HFFc6 (cell line): Measurements from ENCODE around the gene USP6NL. TPM values are rescaled to one million over a fixed set of nuclear protein-coding genes. Genes with fewer than 3 reads are reported as not detected.

Source experiments
- DNase-seq: peaks from one replicate; pipeline ENCODE4 v3.0.0-alpha.2; 2018
- H3K27ac Mint-ChIP-seq: 2 replicates; pipeline ENCODE4 v1.8.0; 2020; ENCODE audit warnings: mild to moderate bottlenecking, mixed read lengths
- H3K27me3 Mint-ChIP-seq: 2 replicates; pipeline ENCODE4 v1.8.0; 2021; ENCODE audit warnings: mild to moderate bottlenecking, moderate library complexity, mixed read lengths; ENCODE audit not compliant: insufficient read depth
- H3K36me3 Mint-ChIP-seq: 2 replicates; pipeline ENCODE4 v1.8.0; 2021; ENCODE audit warnings: low read depth, mixed read lengths
- H3K4me1 Mint-ChIP-seq: 2 replicates; pipeline ENCODE4 v1.8.0; 2020; ENCODE audit warnings: low read depth, mixed read lengths
- H3K4me3 Mint-ChIP-seq: 2 replicates; pipeline ENCODE4 v1.8.0; 2020; ENCODE audit warnings: mild to moderate bottlenecking, moderate library complexity, mixed read lengths
- H3K9me3 Mint-ChIP-seq: 2 replicates; pipeline ENCODE4 v1.8.0; 2020; ENCODE audit warnings: mild to moderate bottlenecking, mixed read lengths
- CTCF ChIP-seq: fragments of 200-600 bp; sonication (generic); IDR thresholded peaks from 2 replicates; pipeline ENCODE4 v1.5.0; 2021; ENCODE audit warnings: antibody characterized with exemption, mild to moderate bottlenecking
- long read RNA-seq: library from polyadenylated mRNA; unstranded; transcript quantifications from one replicate; pipeline ENCODE4 v2.0.0, GENCODE V29; 2019
- total RNA-seq, 6 experiments: library from RNA; stranded (reverse); fragmentation: NEBNext Ultra II Directional; extraction: Animal tissue kit (Norgen Biotek cat#: 25700); gene quantifications; 2 replicates in 1 of 6; 3 replicates in 5 of 6; pipeline ENCODE4 v1.2.3, GENCODE V29; 2021

USP6NL gene
- total RNA-seq, result 10 to 100 TPM in 5 of 6 experiments, 1 to 10 TPM in 1; 9.8 to 13.3 (median 11.8) TPM
- long read RNA-seq, transcript USP6NL-204 (3 exons, 1,823 nt), result major isoform, 8 of 11 reads
- long read RNA-seq, partial matches to known transcripts, result 1 of 11 reads
- long read RNA-seq, other reads (novel, unspliced or antisense), result 2 of 11 reads

- Mint-ChIP-seq H3K36me3 (no peaks in the 10 kb centered on the region), H3K4me1 (peaks cover 56% of the 10 kb centered on the region), H3K4me3 (peak within 1 kb of the TSS; percentile 95), H3K27ac (peak within 1 kb of the TSS; percentile 77), H3K27me3 (no peaks in the 10 kb centered on the region), H3K9me3 (no peaks in the 10 kb centered on the region)
- no peak for TF ChIP-seq CTCF
- DNase-seq, result peak; percentile 68
These were observed at the start of gene USP6NL for GRCh38 chr10:11611248-11612020. Gene USP6NL (minus strand): TSS chr10:11611650. CDS start chr10:11597634, 14,016 bp downstream.

GRCh38 chr10:11658801-11659368 lies 47.4 kb upstream of the USP6NL start:
- DNase-seq, result no peak
- peaks cover 13% of the 10 kb centered on the region for H3K27me3 Mint-ChIP-seq
- H3K27ac Mint-ChIP-seq, result no peak overlapping the region
- no peak for TF ChIP-seq CTCF
- H3K9me3 Mint-ChIP-seq, result no peaks in the 10 kb centered on the region
- peaks cover 9% of the 10 kb centered on the region for H3K4me1 Mint-ChIP-seq
- no peaks in the 10 kb centered on the region for H3K36me3 Mint-ChIP-seq
- peak overlapping the region; percentile 6; the same call in 1 of the 2 replicates for H3K4me3 Mint-ChIP-seq

GRCh38 chr10:11655836-11656235 lies 44.4 kb upstream of the USP6NL start:
- Mint-ChIP-seq H3K4me3 (no peak overlapping the region), H3K27me3 (peaks cover 11% of the 10 kb centered on the region), H3K9me3 (no peaks in the 10 kb centered on the region), H3K4me1 (peaks cover 9% of the 10 kb centered on the region), H3K36me3 (no peaks in the 10 kb centered on the region), H3K27ac (no peak overlapping the region)
- DNase-seq, result no peak
- TF ChIP-seq CTCF, result no peak

GRCh38 chr10:11654659-11655058 lies 43.2 kb upstream of the USP6NL start:
- Mint-ChIP-seq H3K4me3 (no peak overlapping the region), H3K4me1 (peaks cover 12% of the 10 kb centered on the region), H3K27me3 (peaks cover 8% of the 10 kb centered on the region), H3K9me3 (no peaks in the 10 kb centered on the region), H3K27ac (no peak overlapping the region), H3K36me3 (no peaks in the 10 kb centered on the region)
- TF ChIP-seq CTCF, result no peak
- no peak for DNase-seq

- Mint-ChIP-seq H3K36me3 (no peaks in the 10 kb centered on the region), H3K4me3 (no peak overlapping the region), H3K4me1 (peaks cover 16% of the 10 kb centered on the region), H3K9me3 (no peaks in the 10 kb centered on the region), H3K27me3 (peaks cover 8% of the 10 kb centered on the region), H3K27ac (no peak overlapping the region)
- DNase-seq, result no peak
- TF ChIP-seq CTCF, result no peak
These were observed 42.5 kb upstream of the USP6NL start for GRCh38 chr10:11653758-11654471.
